HCT116 (cell line): ENCODE results near the gene PLEKHA5. TPM values are rescaled to one million over a fixed set of nuclear protein-coding genes. Genes with fewer than 3 reads are reported as not detected.

Experiments used
- ATAC-seq: fragments of 200-7000 bp; cut with Tn5 transposase; 2 replicates; pipeline ENCODE4 v1.9.1; 2020; ENCODE audit warnings: mild to moderate bottlenecking, moderate library complexity
- BruUV-seq: library from RNA; stranded (reverse); fragments of 400-500 nt; replicated peaks from 2 replicates; lab custom pipeline; 2021; lab: Mats Ljungman, UMichigan
- CTCF ChIA-PET: fragments of 300-600 bp; sonication (Branson Sonifier 250); formaldehyde crosslinking; loops from one replicate; lab custom pipeline; 2021; ENCODE audit warnings: antibody characterized with exemption; lab: Charles Lee
- POLR2A ChIA-PET: fragments of 300-600, 350-600 bp; sonication (Branson Sonifier 250); formaldehyde crosslinking; loops from one replicate; lab custom pipeline; 2021; ENCODE audit warnings: antibody characterized with exemption; lab: Charles Lee
- RAD21 ChIA-PET, 2 experiments: fragments of 300-600 bp; sonication (Branson Sonifier 250); formaldehyde crosslinking; loops; one replicate each; lab custom pipeline; 2023; ENCODE audit warnings: low total read pairs in 2 of 2; ENCODE audit not compliant: uncharacterized antibody in 2 of 2, unreplicated experiment in 2 of 2, low non-redundant PET in 1 of 2; lab: Charles Lee
- DNase-seq: peaks from one replicate; pipeline ENCODE4 v3.0.0-alpha.2; 2010; ENCODE audit warnings: low read depth, low spot score
- H2AFZ ChIP-seq: fragments of 200-600 bp; shearing (Covaris generic), sonication (generic); 2 replicates; pipeline ENCODE4 v1.6.1; 2017; ENCODE audit warnings: low read depth, mixed run types, mixed read lengths, antibody characterized with exemption, low read length; ENCODE audit not compliant: poor library complexity, severe bottlenecking
- H3K27ac ChIP-seq: 2 replicates; pipeline ENCODE4 v1.5.1; 2012; ENCODE audit warnings: low read depth, low read length
- H3K27me3 ChIP-seq: fragments of 200-600 bp; sonication (generic); 2 replicates; pipeline ENCODE4 v1.6.1; 2016; ENCODE audit warnings: mixed run types, low read length, mixed read lengths; ENCODE audit not compliant: insufficient read depth
- H3K36me3 ChIP-seq, 2 experiments: fragments of 200-500 bp in 1 of 2; fragments of 200-600 bp in 1 of 2; sonication (Bioruptor generic) in 1 of 2; sonication (generic) in 1 of 2; 2 replicates each; pipeline versions ENCODE4 v1.5.1 to v1.6.1; 2014 to 2016; ENCODE audit warnings: low read length in 2 of 2, inconsistent platforms in 1 of 2, mixed read lengths in 1 of 2, mixed run types in 1 of 2; ENCODE audit not compliant: insufficient read depth in 2 of 2, control insufficient read depth in 1 of 2
- H3K4me1 ChIP-seq, 2 experiments: fragments of 200-600 bp in 1 of 2; sonication (generic) in 1 of 2; 2 replicates each; pipeline versions ENCODE4 v1.5.1 to v1.6.1; 2012 to 2017; ENCODE audit warnings: low read length in 2 of 2, inconsistent platforms in 1 of 2, mild to moderate bottlenecking in 1 of 2, mixed read lengths in 1 of 2, mixed run types in 1 of 2, moderate library complexity in 1 of 2; ENCODE audit not compliant: insufficient read depth in 2 of 2, control insufficient read depth in 1 of 2
- H3K4me2 ChIP-seq: fragments of 200-600 bp; sonication (generic); 2 replicates; pipeline ENCODE4 v1.6.1; 2017; ENCODE audit warnings: mixed run types, low read length, mixed read lengths
- H3K4me3 ChIP-seq, 2 experiments: fragments of 200-600 bp in 1 of 2; sonication (generic) in 1 of 2; replicated peaks in 1 of 2; 2 replicates each; pipeline ENCODE4 v1.5.1; 2011 to 2016; ENCODE audit warnings: low read length in 2 of 2, control low read depth in 1 of 2, low read depth in 1 of 2, mild to moderate bottlenecking in 1 of 2, mixed read lengths in 1 of 2, mixed run types in 1 of 2
- H3K79me2 ChIP-seq: fragments of 200-600 bp; sonication (generic); 2 replicates; pipeline ENCODE4 v1.6.1; 2017; ENCODE audit warnings: mild to moderate bottlenecking, mixed run types, low read length, moderate library complexity, mixed read lengths; ENCODE audit not compliant: insufficient read depth
- H3K9ac ChIP-seq: fragments of 200-600 bp; sonication (generic); 2 replicates; pipeline ENCODE4 v1.6.1; 2016; ENCODE audit warnings: low read length, mixed read lengths
- H3K9me2 ChIP-seq: fragments of 200-600 bp; sonication (generic), shearing (Covaris generic); 2 replicates; pipeline ENCODE4 v1.6.1; 2017; ENCODE audit warnings: mixed run types, mild to moderate bottlenecking, moderate library complexity; ENCODE audit not compliant: insufficient read depth
- H3K9me3 ChIP-seq, 2 experiments: fragments of 200-500 bp in 1 of 2; fragments of 200-600 bp in 1 of 2; sonication (Bioruptor generic) in 1 of 2; sonication (generic) in 1 of 2; 2 replicates each; pipeline ENCODE4 v1.6.1; 2014 to 2017; ENCODE audit warnings: low read length in 2 of 2, mixed read lengths in 2 of 2, inconsistent platforms in 1 of 2, low read depth in 1 of 2, mild to moderate bottlenecking in 1 of 2, mixed run types in 1 of 2, moderate library complexity in 1 of 2; ENCODE audit not compliant: control insufficient read depth in 1 of 2, insufficient read depth in 1 of 2
- H4K20me1 ChIP-seq: fragments of 200-600 bp; sonication (generic), shearing (Covaris generic); 2 replicates; pipeline ENCODE4 v1.6.1; 2017; ENCODE audit warnings: mixed run types, mild to moderate bottlenecking, moderate library complexity; ENCODE audit not compliant: insufficient read depth
- CBX3 ChIP-seq: IDR thresholded peaks from 2 replicates; pipeline ENCODE4 v1.6.1; 2012; ENCODE audit warnings: low read depth
- CEBPB ChIP-seq: IDR thresholded peaks from 2 replicates; pipeline ENCODE4 v1.6.1; 2012; ENCODE audit warnings: low read depth
- EZH2 ChIP-seq: fragments of 200-600 bp; sonication (generic); IDR thresholded peaks from 2 replicates; pipeline ENCODE4 v1.6.1; 2017; ENCODE audit warnings: antibody characterized with exemption, mixed run types
- JUND ChIP-seq: IDR thresholded peaks from 2 replicates; pipeline ENCODE4 v1.6.1; 2012
- MAX ChIP-seq: IDR thresholded peaks from 2 replicates; pipeline ENCODE4 v1.6.1; 2012
- POLR2A ChIP-seq: IDR thresholded peaks from 2 replicates; pipeline ENCODE4 v1.7.0; 2011; ENCODE audit warnings: borderline replicate concordance; ENCODE audit not compliant: insufficient read depth, insufficient read length; ENCODE audit errors: extremely low read depth
- POLR2AphosphoS5 ChIP-seq: IDR thresholded peaks from 2 replicates; pipeline ENCODE4 v1.6.1; 2011; ENCODE audit warnings: mild to moderate bottlenecking, low read depth, low read length, moderate library complexity
- RAD21 ChIP-seq: IDR thresholded peaks from 2 replicates; pipeline ENCODE4 v1.6.1; 2012; ENCODE audit warnings: low read depth, mild to moderate bottlenecking
- REST ChIP-seq: IDR thresholded peaks from 2 replicates; pipeline ENCODE4 v1.6.1; 2012; ENCODE audit warnings: low read depth
- SIN3A ChIP-seq: IDR thresholded peaks from 2 replicates; pipeline ENCODE4 v1.6.1; 2012; ENCODE audit warnings: low read depth
- SP1 ChIP-seq: IDR thresholded peaks from 2 replicates; pipeline ENCODE4 v1.6.1; 2012; ENCODE audit warnings: low read depth
- SRF ChIP-seq: IDR thresholded peaks from 2 replicates; pipeline ENCODE4 v1.6.1; 2012; ENCODE audit warnings: low read depth
- TCF7L2 ChIP-seq: IDR thresholded peaks from 2 replicates; pipeline ENCODE4 v1.7.0; 2011; ENCODE audit warnings: borderline replicate concordance, inconsistent platforms; ENCODE audit not compliant: insufficient read depth, insufficient read length; ENCODE audit errors: extremely low read depth
- YY1 ChIP-seq: IDR thresholded peaks from 2 replicates; pipeline ENCODE4 v1.6.1; 2011; ENCODE audit warnings: low read length, low read depth, moderate library complexity, mild to moderate bottlenecking; ENCODE audit not compliant: insufficient replicate concordance; ENCODE audit errors: extremely low read depth
- ZFX ChIP-seq: fragments of 450-650 bp; IDR thresholded peaks from 2 replicates; pipeline ENCODE4 v1.6.1; 2017
- intact Hi-C: fragments of 100-400 bp; cut with micrococcal nuclease; formaldehyde crosslinking; loops from 2 replicates; pipeline ENCODE4 v1.10.0; 2022
- total RNA-seq: library from RNA; stranded (reverse); gene quantifications from one replicate; pipeline ENCODE4 v1.2.1, GENCODE V29; 2021; ENCODE audit not compliant: unreplicated experiment

PLEKHA5 gene
- total RNA-seq, 1 experiment from 2014 or later: 18.9 TPM

GRCh38 chr12:19409376-19409775 is 279.8 kb downstream of the PLEKHA5 start:
- Histone ChIP-seq H2AFZ (peak overlapping the region; percentile 13), H3K4me3 (no peak overlapping the region), H3K4me1 (no peaks in the 10 kb centered on the region), H3K79me2 (no peaks in the 10 kb centered on the region), H3K9ac (no peak overlapping the region), H4K20me1 (no peaks in the 10 kb centered on the region), H3K36me3 (no peaks in the 10 kb centered on the region), H3K4me2 (no peak overlapping the region), H3K27ac (no peak overlapping the region), H3K9me3 (no peaks in the 10 kb centered on the region), H3K9me2 (no peaks in the 10 kb centered on the region), H3K27me3 (no peaks in the 10 kb centered on the region)
- ATAC-seq (no peak), DNase-seq (no peak)
- ChIA-PET POLR2A (no interaction called here), CTCF (no interaction called here), RAD21 (no interaction called here)
- intact Hi-C loops: no loop called here
- BruUV-seq: no TSS peak
- no peak for TF ChIP-seq SP1
- TF ChIP-seq REST: no peak
- no peak for TF ChIP-seq CEBPB
- no peak for TF ChIP-seq POLR2AphosphoS5
- no peak for TF ChIP-seq SRF
- TF ChIP-seq JUND: no peak
- no peak for TF ChIP-seq YY1
- TF ChIP-seq SIN3A: no peak
- no peak for TF ChIP-seq POLR2A
- no peak for TF ChIP-seq ZFX
- TF ChIP-seq EZH2: no peak
- TF ChIP-seq CBX3: no peak
- no peak for TF ChIP-seq MAX
- no peak for TF ChIP-seq TCF7L2
- no peak for TF ChIP-seq RAD21
